WTC11 (cell line): ENCODE results near the gene CENPM.

Experiments used
- CTCF ChIP-seq: fragments of 200-600 bp; IDR thresholded peaks from 2 replicates; pipeline ENCODE4 v1.8.0; 2022; ENCODE audit warnings: antibody characterized with exemption
- FOXK1 ChIP-seq: sonication (generic); formaldehyde crosslinking; IDR thresholded peaks from 2 replicates; pipeline ENCODE4 v1.8.0; 2022; ENCODE audit warnings: mild to moderate bottlenecking, moderate library complexity, missing genetic modification reagents
- FOXP4 ChIP-seq: sonication (generic); formaldehyde crosslinking; IDR thresholded peaks from 2 replicates; pipeline ENCODE4 v1.8.0; 2022; ENCODE audit warnings: mild to moderate bottlenecking, missing genetic modification reagents
- MAX ChIP-seq: sonication (generic); formaldehyde crosslinking; IDR thresholded peaks from 2 replicates; pipeline ENCODE4 v1.8.0; 2022; ENCODE audit warnings: mild to moderate bottlenecking, missing genetic modification reagents
- NFATC4 ChIP-seq: fragments of 250-450 bp; sonication (Bioruptor Pico); IDR thresholded peaks from 2 replicates; pipeline ENCODE4 v1.9.0; 2021; ENCODE audit warnings: mild to moderate bottlenecking
- NR2C2 ChIP-seq: sonication (generic); formaldehyde crosslinking; IDR thresholded peaks from 2 replicates; pipeline ENCODE4 v1.8.0; 2022; ENCODE audit warnings: mild to moderate bottlenecking, missing genetic modification reagents
- NR3C1 ChIP-seq: sonication (generic); formaldehyde crosslinking; conservative IDR thresholded peaks from 2 replicates; pipeline ENCODE4 v1.8.1; 2023; ENCODE audit warnings: low read depth, mild to moderate bottlenecking, missing genetic modification reagents
- SMAD3 ChIP-seq: sonication (generic); formaldehyde crosslinking; IDR thresholded peaks from 2 replicates; pipeline ENCODE4 v1.8.0; 2022; ENCODE audit warnings: missing genetic modification reagents, mild to moderate bottlenecking, borderline replicate concordance
- TP53 ChIP-seq: sonication (generic); formaldehyde crosslinking; IDR thresholded peaks from 2 replicates; pipeline ENCODE4 v1.8.1; 2023; ENCODE audit warnings: mild to moderate bottlenecking, missing genetic modification reagents
- USF1 ChIP-seq: sonication (generic); formaldehyde crosslinking; IDR thresholded peaks from 2 replicates; pipeline ENCODE4 v1.8.0; 2022; ENCODE audit warnings: mild to moderate bottlenecking, missing genetic modification reagents

GRCh38 chr22:41892721-41893120 is 54.2 kb downstream of the CENPM start:
- TF ChIP-seq FOXK1 (CRISPR knock-in tag) (no peak), USF1 (CRISPR knock-in tag) (no peak), CTCF (no peak), SMAD3 (CRISPR knock-in tag) (no peak), TP53 (CRISPR knock-in tag) (no peak), MAX (CRISPR knock-in tag) (no peak), NFATC4 (CRISPR knock-in tag) (no peak), FOXP4 (no peak), NR2C2 (no peak), NR3C1 (no peak)
